ENCODE measurements around the gene ECM1.

The ECM1 gene

GRCh38 chr1:150537732-150538684 lies 30.1 kb downstream of the ECM1 start:
- peak; percentile 94 for DNase-seq (ENCODE audit: low read depth)
- no peak overlapping the region for H3K4me3 ChIP-seq (ENCODE audit: low read depth, low read length)
- peak; percentile 41 for TF ChIP-seq CTCF (conservative IDR thresholded peaks at IDR 0.05; ENCODE audit: low read depth, low read length)

GRCh38 chr1:150543500-150544143 lies 35.7 kb downstream of the ECM1 start:
- no peak for TF ChIP-seq CTCF (conservative IDR thresholded peaks at IDR 0.05; ENCODE audit: low read depth, low read length)
- DNase-seq (ENCODE audit: low read depth), result no peak

GRCh38 chr1:150544204-150544603 lies 36.3 kb downstream of the ECM1 start:
- no peak for TF ChIP-seq CTCF (conservative IDR thresholded peaks at IDR 0.05; ENCODE audit: low read depth, low read length)
- DNase-seq (ENCODE audit: low read depth), result no peak
- no peak overlapping the region for H3K4me3 ChIP-seq (ENCODE audit: low read depth, low read length)

More at GRCh38 chr1:150543500-150544143, 35.7 kb downstream of the ECM1 start:
- H3K4me3 ChIP-seq (ENCODE audit: low read depth, low read length), result no peak overlapping the region

- TF ChIP-seq CTCF (conservative IDR thresholded peaks at IDR 0.05; ENCODE audit: low read depth, low read length), result no peak
Observed at GRCh38 chr1:150545486-150546032, 37.6 kb downstream of the ECM1 start.

GRCh38 chr1:150546294-150546937 lies 38.5 kb downstream of the ECM1 start:
- no peak for TF ChIP-seq CTCF (conservative IDR thresholded peaks at IDR 0.05; ENCODE audit: low read depth, low read length)
- no peak for DNase-seq (ENCODE audit: low read depth)
- H3K4me3 ChIP-seq (ENCODE audit: low read depth, low read length), result no peak overlapping the region

More at GRCh38 chr1:150545486-150546032, 37.6 kb downstream of the ECM1 start:
- no peak for DNase-seq (ENCODE audit: low read depth)
- H3K4me3 ChIP-seq (ENCODE audit: low read depth, low read length), result no peak overlapping the region

GRCh38 chr1:150548324-150548631 lies 40.4 kb downstream of the ECM1 start:
- DNase-seq (ENCODE audit: low read depth), result no peak
- no peak for TF ChIP-seq CTCF (conservative IDR thresholded peaks at IDR 0.05; ENCODE audit: low read depth, low read length)
- peak overlapping the region; percentile 60 for H3K4me3 ChIP-seq (ENCODE audit: low read depth, low read length)
